SK-N-SH (cell line): ENCODE measurements around the gene THAP3. TPM values are rescaled to one million over a fixed set of nuclear protein-coding genes. Genes with fewer than 3 reads are reported as not detected.

Experiments used
- CTCF ChIA-PET: fragments of 300-600, 350-600 bp; formaldehyde crosslinking; extraction: SDS; loops from one replicate; lab custom pipeline; 2021; lab: Yijun Ruan, JAX
- POLR2A ChIA-PET: fragments of 350-600 bp; sonication (Branson Sonifier 250); formaldehyde crosslinking; extraction: SDS; loops from one replicate; lab custom pipeline; 2020; ENCODE audit warnings: antibody characterized with exemption, inconsistent platforms; lab: Yijun Ruan, JAX
- DNase-seq: peaks from one replicate; pipeline ENCODE4 v3.0.0; 2012
- H2AFZ ChIP-seq: fragments of 200-600 bp; sonication (generic); 2 replicates; pipeline ENCODE4 v1.8.1; 2016; ENCODE audit warnings: antibody characterized with exemption, mild to moderate bottlenecking, low read depth
- H3F3A ChIP-seq: fragments of 200-600 bp; sonication (generic); replicated peaks from 2 replicates; pipeline ENCODE3; 2016; ENCODE audit warnings: antibody characterized with exemption, mild to moderate bottlenecking; ENCODE audit not compliant: insufficient read depth
- H3K27ac ChIP-seq, 2 experiments: fragments of 200-500 bp in 1 of 2; fragments of 200-600 bp in 1 of 2; sonication (Bioruptor generic) in 1 of 2; sonication (generic), shearing (Covaris generic) in 1 of 2; 2 replicates each; pipeline versions ENCODE4 v1.5.1 to v1.6.1; 2014 to 2016; ENCODE audit warnings: low read depth in 2 of 2, inconsistent platforms in 1 of 2, low read length in 1 of 2, mild to moderate bottlenecking in 1 of 2, mixed read lengths in 1 of 2
- H3K27me3 ChIP-seq: fragments of 200-600 bp; sonication (generic), shearing (Covaris generic); 2 replicates; pipeline ENCODE4 v1.6.1; 2016; ENCODE audit warnings: mixed run types; ENCODE audit not compliant: insufficient read depth
- H3K36me3 ChIP-seq, 2 experiments: fragments of 200-500 bp in 1 of 2; fragments of 200-600 bp in 1 of 2; sonication (Bioruptor generic) in 1 of 2; sonication (generic) in 1 of 2; replicated peaks in 1 of 2; 2 replicates each; pipeline versions ENCODE3 to v1.5.1; 2014 to 2016; ENCODE audit warnings: low read length in 1 of 2, mild to moderate bottlenecking in 1 of 2; ENCODE audit not compliant: insufficient read depth in 2 of 2, control insufficient read depth in 1 of 2
- H3K4me1 ChIP-seq, 2 experiments: fragments of 200-500 bp in 1 of 2; fragments of 200-600 bp in 1 of 2; sonication (Bioruptor generic) in 1 of 2; sonication (generic), shearing (Covaris generic) in 1 of 2; 2 replicates each; pipeline versions ENCODE4 v1.5.1 to v1.6.1; 2014 to 2016; ENCODE audit warnings: low read depth in 1 of 2, low read length in 1 of 2, mixed run types in 1 of 2; ENCODE audit not compliant: insufficient read depth in 2 of 2, control insufficient read depth in 1 of 2
- H3K4me2 ChIP-seq: fragments of 200-600 bp; sonication (generic), shearing (Covaris generic); 2 replicates; pipeline ENCODE4 v1.6.1; 2017; ENCODE audit warnings: mixed run types
- H3K4me3 ChIP-seq, 2 experiments: fragments of 200-500 bp in 1 of 2; fragments of 200-600 bp in 1 of 2; sonication (Bioruptor generic) in 1 of 2; sonication (generic), shearing (Covaris generic) in 1 of 2; 2 replicates each; pipeline versions ENCODE4 v1.5.1 to v1.8.1; 2014 to 2016; ENCODE audit warnings: low read depth in 2 of 2, inconsistent platforms in 1 of 2, low read length in 1 of 2, mild to moderate bottlenecking in 1 of 2, mixed read lengths in 1 of 2, moderate library complexity in 1 of 2
- H3K79me2 ChIP-seq: fragments of 200-600 bp; sonication (generic); 2 replicates; pipeline ENCODE4 v1.8.1; 2017; ENCODE audit warnings: mild to moderate bottlenecking; ENCODE audit not compliant: insufficient read depth
- H3K9ac ChIP-seq: fragments of 200-600 bp; sonication (generic); 2 replicates; pipeline ENCODE4 v1.6.1; 2017; ENCODE audit warnings: mixed run types
- H3K9me2 ChIP-seq: fragments of 200-600 bp; sonication (generic); 2 replicates; pipeline ENCODE4 v1.6.1; 2017; ENCODE audit warnings: mixed run types
- H3K9me3 ChIP-seq: fragments of 200-600 bp; sonication (generic); 2 replicates; pipeline ENCODE4 v1.6.1; 2017; ENCODE audit warnings: mixed run types, mild to moderate bottlenecking, moderate library complexity
- H4K20me1 ChIP-seq: fragments of 200-600 bp; sonication (generic); 2 replicates; pipeline ENCODE4 v1.6.1; 2017; ENCODE audit warnings: mild to moderate bottlenecking, mixed run types; ENCODE audit not compliant: insufficient read depth
- CTCF ChIP-seq: fragments of 200-600 bp; sonication (generic); IDR thresholded peaks from 2 replicates; pipeline ENCODE4 v1.6.1; 2017; ENCODE audit warnings: antibody characterized with exemption, mild to moderate bottlenecking, moderate library complexity
- EP300 ChIP-seq, 2 experiments: IDR thresholded peaks; 2 replicates each; pipeline versions ENCODE4 v1.4.0 to v1.6.1; 2012; ENCODE audit warnings: borderline replicate concordance in 1 of 2, low read depth in 1 of 2, low read length in 1 of 2
- EZH2phosphoT487 ChIP-seq: fragments of 200-600 bp; sonication (generic); IDR thresholded peaks from 2 replicates; pipeline ENCODE4 v1.6.1; 2017; ENCODE audit warnings: low read depth, mixed run types, mild to moderate bottlenecking, antibody characterized with exemption, moderate library complexity, borderline replicate concordance
- MAX ChIP-seq: IDR thresholded peaks from 2 replicates; pipeline ENCODE4 v1.4.0; 2012; ENCODE audit warnings: low read depth
- MEF2A ChIP-seq: IDR thresholded peaks from 2 replicates; pipeline ENCODE4 v1.4.0; 2012; ENCODE audit warnings: low read depth, borderline replicate concordance
- RFX5 ChIP-seq: IDR thresholded peaks from 2 replicates; pipeline ENCODE4 v1.6.1; 2012; ENCODE audit warnings: mild to moderate bottlenecking, improper control_type of control experiment, low read length
- RXRA ChIP-seq: IDR thresholded peaks from 2 replicates; pipeline ENCODE4 v1.4.0; 2012; ENCODE audit warnings: low read depth, mild to moderate bottlenecking, borderline replicate concordance
- SIN3A ChIP-seq: IDR thresholded peaks from 2 replicates; pipeline ENCODE4 v1.6.1; 2012; ENCODE audit warnings: low read depth, mild to moderate bottlenecking, low read length, moderate library complexity, borderline replicate concordance
- YY1 ChIP-seq: IDR thresholded peaks from 2 replicates; pipeline ENCODE4 v1.4.0; 2012; ENCODE audit warnings: low read depth, mild to moderate bottlenecking
- WGBS: methylation state at CpG from one replicate; pipeline ENCODE4 v1.1.6; 2017; ENCODE audit warnings: low lambda C conversion rate; 5-methylcytosine and 5-hydroxymethylcytosine counted together
- polyA plus RNA-seq, 3 experiments: library from polyadenylated mRNA; depleted of rRNA; stranded (reverse); fragments of >200 nt; gene quantifications; 2 replicates each; pipeline ENCODE4 v1.2.3, GENCODE V29; 2012
- TF ChIP-seq, protein P1 (sequence below): IDR thresholded peaks from 2 replicates; pipeline ENCODE4 v1.4.0; 2012; ENCODE audit warnings: low read depth, borderline replicate concordance
- TF ChIP-seq, protein P2 (sequence below): IDR thresholded peaks from 2 replicates; pipeline ENCODE4; 2012

THAP3 gene
- polyA plus RNA-seq, 1 of the 3 experiments (the other 2 are of a cell fraction), result 11.1 TPM

GRCh38 chr1:6593810-6594209 lies 30.9 kb upstream of the THAP3 start:
- peaks cover 4 to 45% of the 10 kb centered on the region in 2 experiments for H3K36me3 ChIP-seq
- no peaks in the 10 kb centered on the region for H3F3A ChIP-seq
- no peak overlapping the region for H2AFZ ChIP-seq
- POLR2A ChIA-PET, result no interaction called here
- H4K20me1 ChIP-seq, result peaks cover 16% of the 10 kb centered on the region; the same call in 1 of the 2 replicates
- H3K4me3 ChIP-seq, result no peak overlapping the region
- H3K79me2 ChIP-seq, result peaks cover 26% of the 10 kb centered on the region; the same call in 1 of the 2 replicates
- H3K9me3 ChIP-seq, result no peaks in the 10 kb centered on the region
- CTCF ChIA-PET, result interaction anchor here (0.9 to 1.8 kb wide), 2 partner anchors 13 to 39 kb away, joined by 4 to 5 read pairs; partner anchors contain the start of gene NOL9
- H3K9ac ChIP-seq, result no peak overlapping the region
- no peaks in the 10 kb centered on the region for H3K27me3 ChIP-seq
- H3K27ac ChIP-seq, result no peak overlapping the region
- TF ChIP-seq RFX5 (no peak), MAX (no peak)
- WGBS, result 95% methylated on average over 6 of the region's 15 CpGs
- DNase-seq, result no peak
- no peaks in the 10 kb centered on the region; a peak in 1 of 4 replicates for H3K4me1 ChIP-seq
- no peak overlapping the region for H3K4me2 ChIP-seq
- no peaks in the 10 kb centered on the region for H3K9me2 ChIP-seq

- Histone ChIP-seq H3F3A (no peaks in the 10 kb centered on the region), H3K9me2 (no peaks in the 10 kb centered on the region), H4K20me1 (peaks cover 22% of the 10 kb centered on the region; the same call in 1 of the 2 replicates), H3K4me2 (no peak overlapping the region), H3K27ac (no peak overlapping the region), H3K27me3 (no peaks in the 10 kb centered on the region), H2AFZ (no peak overlapping the region), H3K9ac (no peak overlapping the region), H3K79me2 (peaks cover 40% of the 10 kb centered on the region), H3K9me3 (no peaks in the 10 kb centered on the region), H3K36me3 (peaks cover 4 to 45% of the 10 kb centered on the region in 2 experiments), H3K4me1 (peaks cover 0 to 4% of the 10 kb centered on the region in 2 experiments; a peak in 1 of 4 replicates), H3K4me3 (no peak overlapping the region)
- ChIA-PET POLR2A (interaction anchor here (0.6 to 1.0 kb wide), 2 partner anchors 15 to 28 kb away, joined by 3 read pairs; no protein-coding TSS in a partner anchor), CTCF (interaction anchor here (1.8 kb wide), 1 partner anchor 41 kb away, joined by 5 read pairs; the partner anchor contains the start of gene NOL9)
- TF ChIP-seq SIN3A, result no peak
- TF ChIP-seq EZH2phosphoT487, result no peak
- no peak for DNase-seq
- 92% methylated on average over 4 of the region's 11 CpGs for WGBS
Measured at GRCh38 chr1:6594977-6595740, 29.5 kb upstream of the THAP3 start.

DNA sequence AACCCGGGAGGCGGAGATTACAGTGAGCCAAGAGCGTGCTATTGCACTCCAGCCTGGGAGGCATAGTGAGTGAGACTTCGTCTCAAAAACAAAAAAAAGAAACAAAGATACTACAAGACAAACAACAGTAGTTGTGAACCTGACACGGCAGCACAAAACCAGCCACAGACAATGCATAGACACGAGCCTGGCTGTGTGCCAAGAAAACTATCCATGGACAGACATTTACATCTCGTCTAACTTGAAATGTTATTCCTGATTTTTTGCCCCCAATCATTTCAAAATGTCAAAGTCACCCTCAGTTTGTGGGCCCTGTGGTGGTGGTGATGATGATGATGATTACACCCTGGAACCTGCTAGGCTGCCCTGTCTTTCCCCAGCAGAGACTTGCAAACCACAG lies 28.3 kb upstream of the THAP3 start:
- peaks cover 4 to 36% of the 10 kb centered on the region in 2 experiments for H3K36me3 ChIP-seq
- WGBS, result 79% methylated on average over 7 of the region's 7 CpGs
- no peak overlapping the region for H2AFZ ChIP-seq
- no peak overlapping the region for H3K4me3 ChIP-seq
- ChIA-PET POLR2A (no interaction called here), CTCF (no interaction called here)
- H3F3A ChIP-seq, result no peaks in the 10 kb centered on the region
- no peak overlapping the region for H3K4me2 ChIP-seq
- no peak overlapping the region for H3K27ac ChIP-seq
- TF ChIP-seq, protein P1, sequence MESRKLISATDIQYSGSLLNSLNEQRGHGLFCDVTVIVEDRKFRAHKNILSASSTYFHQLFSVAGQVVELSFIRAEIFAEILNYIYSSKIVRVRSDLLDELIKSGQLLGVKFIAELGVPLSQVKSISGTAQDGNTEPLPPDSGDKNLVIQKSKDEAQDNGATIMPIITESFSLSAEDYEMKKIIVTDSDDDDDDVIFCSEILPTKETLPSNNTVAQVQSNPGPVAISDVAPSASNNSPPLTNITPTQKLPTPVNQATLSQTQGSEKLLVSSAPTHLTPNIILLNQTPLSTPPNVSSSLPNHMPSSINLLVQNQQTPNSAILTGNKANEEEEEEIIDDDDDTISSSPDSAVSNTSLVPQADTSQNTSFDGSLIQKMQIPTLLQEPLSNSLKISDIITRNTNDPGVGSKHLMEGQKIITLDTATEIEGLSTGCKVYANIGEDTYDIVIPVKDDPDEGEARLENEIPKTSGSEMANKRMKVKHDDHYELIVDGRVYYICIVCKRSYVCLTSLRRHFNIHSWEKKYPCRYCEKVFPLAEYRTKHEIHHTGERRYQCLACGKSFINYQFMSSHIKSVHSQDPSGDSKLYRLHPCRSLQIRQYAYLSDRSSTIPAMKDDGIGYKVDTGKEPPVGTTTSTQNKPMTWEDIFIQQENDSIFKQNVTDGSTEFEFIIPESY, result no peak
- TF ChIP-seq MEF2A, result no peak
- TF ChIP-seq YY1, result no peak
- TF ChIP-seq EP300 (IDR thresholded peaks at IDR 0.05; ENCODE audit: borderline replicate concordance in 1 of 2, low read depth in 1 of 2, low read length in 1 of 2), result no peak
- TF ChIP-seq, protein P2, sequence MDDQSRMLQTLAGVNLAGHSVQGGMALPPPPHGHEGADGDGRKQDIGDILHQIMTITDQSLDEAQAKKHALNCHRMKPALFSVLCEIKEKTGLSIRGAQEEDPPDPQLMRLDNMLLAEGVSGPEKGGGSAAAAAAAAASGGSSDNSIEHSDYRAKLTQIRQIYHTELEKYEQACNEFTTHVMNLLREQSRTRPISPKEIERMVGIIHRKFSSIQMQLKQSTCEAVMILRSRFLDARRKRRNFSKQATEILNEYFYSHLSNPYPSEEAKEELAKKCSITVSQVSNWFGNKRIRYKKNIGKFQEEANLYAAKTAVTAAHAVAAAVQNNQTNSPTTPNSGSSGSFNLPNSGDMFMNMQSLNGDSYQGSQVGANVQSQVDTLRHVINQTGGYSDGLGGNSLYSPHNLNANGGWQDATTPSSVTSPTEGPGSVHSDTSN, result no peak
- TF ChIP-seq RXRA, result no peak
- no peak for TF ChIP-seq CTCF
- no peak for DNase-seq
- peaks cover 24% of the 10 kb centered on the region; the same call in 1 of the 2 replicates for H4K20me1 ChIP-seq
- H3K9me2 ChIP-seq, result no peaks in the 10 kb centered on the region
- no peaks in the 10 kb centered on the region for H3K9me3 ChIP-seq
- H3K9ac ChIP-seq, result no peak overlapping the region
- H3K4me1 ChIP-seq, result peaks cover 0 to 16% of the 10 kb centered on the region in 2 experiments; a peak in 1 of 4 replicates
- no peaks in the 10 kb centered on the region for H3K27me3 ChIP-seq
- peaks cover 52% of the 10 kb centered on the region for H3K79me2 ChIP-seq
